DND-41 (cell line): Measurements from ENCODE around the gene TEF.

ENCODE experiments used
- EZH2 ChIP-seq: IDR thresholded peaks from 3 replicates; pipeline ENCODE4 v1.6.1; 2012; ENCODE audit warnings: borderline replicate concordance, low read depth, mild to moderate bottlenecking, moderate library complexity, low read length, inconsistent platforms; ENCODE audit not compliant: severe bottlenecking
- TF ChIP-seq, protein P1 (sequence below): IDR thresholded peaks from 2 replicates; pipeline ENCODE4 v1.5.1; 2012; ENCODE audit warnings: borderline replicate concordance, low read length, moderate library complexity, mild to moderate bottlenecking; ENCODE audit not compliant: poor library complexity, severe bottlenecking; ENCODE audit errors: extremely low read depth

DNA sequence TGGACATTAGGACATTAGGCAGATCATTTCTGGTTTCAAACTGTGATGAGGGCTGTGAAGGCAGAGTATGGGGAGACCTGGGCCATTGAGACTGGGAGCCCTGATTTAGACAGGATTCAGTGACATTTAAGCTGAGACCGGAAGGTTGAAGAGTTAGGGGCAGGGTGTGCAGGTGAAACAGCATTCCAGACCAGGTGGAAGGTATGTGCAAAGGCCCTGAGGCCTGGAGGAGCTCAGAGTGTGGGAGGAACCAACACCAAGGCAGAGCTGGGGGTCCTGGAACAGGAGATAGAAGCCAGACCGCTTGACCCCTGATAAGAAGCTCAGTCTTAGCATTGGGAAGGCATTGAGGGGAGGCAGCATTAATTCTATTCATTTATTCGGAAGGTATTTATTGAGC is 47.9 kb upstream of the TEF start:
- TF ChIP-seq, protein P1, sequence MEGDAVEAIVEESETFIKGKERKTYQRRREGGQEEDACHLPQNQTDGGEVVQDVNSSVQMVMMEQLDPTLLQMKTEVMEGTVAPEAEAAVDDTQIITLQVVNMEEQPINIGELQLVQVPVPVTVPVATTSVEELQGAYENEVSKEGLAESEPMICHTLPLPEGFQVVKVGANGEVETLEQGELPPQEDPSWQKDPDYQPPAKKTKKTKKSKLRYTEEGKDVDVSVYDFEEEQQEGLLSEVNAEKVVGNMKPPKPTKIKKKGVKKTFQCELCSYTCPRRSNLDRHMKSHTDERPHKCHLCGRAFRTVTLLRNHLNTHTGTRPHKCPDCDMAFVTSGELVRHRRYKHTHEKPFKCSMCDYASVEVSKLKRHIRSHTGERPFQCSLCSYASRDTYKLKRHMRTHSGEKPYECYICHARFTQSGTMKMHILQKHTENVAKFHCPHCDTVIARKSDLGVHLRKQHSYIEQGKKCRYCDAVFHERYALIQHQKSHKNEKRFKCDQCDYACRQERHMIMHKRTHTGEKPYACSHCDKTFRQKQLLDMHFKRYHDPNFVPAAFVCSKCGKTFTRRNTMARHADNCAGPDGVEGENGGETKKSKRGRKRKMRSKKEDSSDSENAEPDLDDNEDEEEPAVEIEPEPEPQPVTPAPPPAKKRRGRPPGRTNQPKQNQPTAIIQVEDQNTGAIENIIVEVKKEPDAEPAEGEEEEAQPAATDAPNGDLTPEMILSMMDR, result no peak
- TF ChIP-seq EZH2, result no peak
